NK-92 (cell line): Measurements from ENCODE around the gene CCDC152.
"Not testable (repeated sequence)": the region's sequence is repeated elsewhere in the genome, so short reads cannot be mapped to it uniquely, and the experiment has no call there.

Source experiments
- DNase-seq: peaks from one replicate; lab custom pipeline; 2025; ENCODE audit not compliant: unreplicated experiment; lab: John Stamatoyannopoulos, UW

The CCDC152 gene, protein sequence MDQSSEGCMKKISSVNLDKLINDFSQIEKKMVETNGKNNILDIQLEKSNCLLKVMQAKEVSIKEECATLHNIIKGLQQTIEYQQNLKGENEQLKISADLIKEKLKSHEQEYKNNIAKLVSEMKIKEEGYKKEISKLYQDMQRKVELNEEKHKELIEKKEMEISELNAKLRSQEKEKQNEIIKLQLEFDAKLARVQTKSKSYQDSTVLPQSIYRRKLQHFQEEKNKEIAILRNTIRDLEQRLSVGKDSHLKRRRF

DNA sequence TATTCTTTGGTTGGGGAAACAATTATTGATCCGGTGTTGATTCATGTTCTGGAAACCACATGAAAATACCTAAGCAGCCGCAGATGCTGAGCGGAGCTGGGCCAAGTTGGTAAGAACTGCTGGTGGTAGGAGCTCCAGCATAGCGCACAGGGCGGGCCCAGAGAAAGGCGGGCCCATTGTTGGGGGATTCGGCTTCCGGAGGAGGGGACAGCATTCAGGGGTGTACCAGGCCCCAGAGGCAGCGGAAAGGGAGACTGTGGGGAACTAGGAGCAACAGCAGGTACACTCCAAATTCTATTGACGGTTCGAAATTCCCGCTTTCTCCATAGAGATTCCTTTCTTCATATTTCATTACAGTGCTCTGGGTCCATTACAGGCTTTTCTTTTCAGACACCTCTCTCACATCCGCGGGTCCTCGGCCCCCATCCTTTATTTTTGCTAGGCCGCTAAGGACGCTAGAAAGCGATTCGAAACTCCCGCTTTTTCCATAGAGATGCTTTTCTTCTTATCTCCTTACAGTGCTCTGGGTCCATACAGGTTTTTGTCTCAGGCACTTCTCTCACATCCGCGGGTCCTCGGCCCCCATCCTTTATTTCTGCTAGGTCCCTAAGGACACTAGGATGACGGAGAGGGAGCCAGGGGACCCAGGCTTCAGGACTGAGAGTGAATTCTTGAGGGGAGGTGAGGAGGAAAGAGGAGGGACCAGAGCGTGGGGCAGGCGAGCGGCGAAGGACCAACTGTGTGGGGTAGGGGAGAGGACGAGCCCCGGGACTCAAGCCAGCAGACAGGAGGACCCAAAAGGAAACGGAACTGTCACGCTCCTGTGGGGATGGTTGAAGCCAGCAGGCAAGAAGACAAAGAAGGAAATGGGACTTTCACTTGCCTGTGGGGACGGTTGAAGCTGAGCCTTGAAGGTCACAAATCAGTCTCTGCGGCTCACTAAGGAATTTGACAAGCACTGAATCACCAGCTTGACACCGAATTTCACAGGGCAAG lies at the start of gene CCDC152:
Gene CCDC152, plus strand, starts transcription at position 213 of the 996 bp plus-strand sequence. CDS start 2,304 bp downstream, outside the sequence.
- no peak for DNase-seq

DNA sequence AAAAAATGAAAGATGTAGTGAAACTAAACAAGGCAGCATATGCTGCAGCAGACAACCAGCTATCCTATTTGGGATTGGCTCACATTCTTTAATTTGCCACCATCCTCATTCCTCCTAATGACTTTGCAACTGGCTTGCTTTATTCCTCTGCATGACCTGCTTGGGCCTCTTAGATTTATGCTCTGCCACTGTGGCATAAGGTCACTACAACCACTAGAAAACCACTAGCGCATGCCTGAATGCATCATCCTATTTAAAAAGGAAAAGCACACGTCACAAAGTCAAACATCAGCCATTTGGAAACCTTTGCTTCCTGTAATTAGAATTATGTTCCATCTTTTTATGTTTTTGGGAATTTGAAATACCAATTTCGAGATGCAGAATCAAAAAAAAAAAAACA lies 40.8 kb upstream of the CCDC152 start:
- DNase-seq, result no peak

DNA sequence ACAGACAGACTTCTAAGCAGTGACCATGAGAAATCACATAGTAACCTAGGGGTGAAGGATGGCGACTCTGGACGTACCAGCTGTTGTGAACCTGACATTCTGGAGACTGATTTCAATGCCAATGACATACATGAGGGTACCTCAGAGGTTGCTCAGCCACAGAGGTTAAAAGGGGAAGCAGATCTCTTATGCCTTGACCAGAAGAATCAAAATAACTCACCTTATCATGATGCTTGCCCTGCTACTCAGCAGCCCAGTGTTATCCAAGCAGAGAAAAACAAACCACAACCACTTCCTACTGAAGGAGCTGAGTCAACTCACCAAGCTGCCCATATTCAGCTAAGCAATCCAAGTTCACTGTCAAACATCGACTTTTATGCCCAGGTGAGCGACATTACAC lies 38.0 kb upstream of the CCDC152 start:
- no peak for DNase-seq

DNA sequence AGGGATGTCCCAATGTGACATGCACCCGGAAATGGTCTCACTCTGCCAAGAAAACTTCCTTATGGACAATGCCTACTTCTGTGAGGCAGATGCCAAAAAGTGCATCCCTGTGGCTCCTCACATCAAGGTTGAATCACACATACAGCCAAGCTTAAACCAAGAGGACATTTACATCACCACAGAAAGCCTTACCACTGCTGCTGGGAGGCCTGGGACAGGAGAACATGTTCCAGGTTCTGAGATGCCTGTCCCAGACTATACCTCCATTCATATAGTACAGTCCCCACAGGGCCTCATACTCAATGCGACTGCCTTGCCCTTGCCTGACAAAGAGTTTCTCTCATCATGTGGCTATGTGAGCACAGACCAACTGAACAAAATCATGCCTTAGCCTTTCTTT lies 37.6 kb upstream of the CCDC152 start:
- no peak for DNase-seq

DNA sequence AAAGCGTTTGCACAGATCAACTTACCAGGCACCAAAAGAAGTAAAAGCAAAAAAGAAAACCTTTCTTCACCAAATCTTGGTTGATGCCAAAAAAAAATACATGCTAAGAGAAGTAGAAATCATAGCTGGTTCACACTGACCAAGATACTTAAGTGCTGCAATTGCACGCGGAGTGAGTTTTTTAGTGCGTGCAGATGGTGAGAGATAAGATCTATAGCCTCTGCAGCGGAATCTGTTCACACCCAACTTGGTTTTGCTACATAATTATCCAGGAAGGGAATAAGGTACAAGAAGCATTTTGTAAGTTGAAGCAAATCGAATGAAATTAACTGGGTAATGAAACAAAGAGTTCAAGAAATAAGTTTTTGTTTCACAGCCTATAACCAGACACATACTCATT lies 36.4 kb upstream of the CCDC152 start:
- no peak for DNase-seq

DNA sequence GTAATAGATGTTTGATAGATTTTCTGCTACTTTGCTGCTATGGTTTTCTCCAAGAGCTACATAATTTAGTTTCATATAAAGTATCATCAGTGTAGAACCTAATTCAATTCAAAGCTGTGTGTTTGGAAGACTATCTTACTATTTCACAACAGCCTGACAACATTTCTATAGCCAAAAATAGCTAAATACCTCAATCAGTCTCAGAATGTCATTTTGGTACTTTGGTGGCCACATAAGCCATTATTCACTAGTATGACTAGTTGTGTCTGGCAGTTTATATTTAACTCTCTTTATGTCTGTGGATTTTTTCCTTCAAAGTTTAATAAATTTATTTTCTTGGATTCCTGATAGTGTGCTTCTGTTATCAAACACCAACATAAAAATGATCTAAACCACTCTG lies 35.1 kb upstream of the CCDC152 start:
- no peak for DNase-seq

DNA sequence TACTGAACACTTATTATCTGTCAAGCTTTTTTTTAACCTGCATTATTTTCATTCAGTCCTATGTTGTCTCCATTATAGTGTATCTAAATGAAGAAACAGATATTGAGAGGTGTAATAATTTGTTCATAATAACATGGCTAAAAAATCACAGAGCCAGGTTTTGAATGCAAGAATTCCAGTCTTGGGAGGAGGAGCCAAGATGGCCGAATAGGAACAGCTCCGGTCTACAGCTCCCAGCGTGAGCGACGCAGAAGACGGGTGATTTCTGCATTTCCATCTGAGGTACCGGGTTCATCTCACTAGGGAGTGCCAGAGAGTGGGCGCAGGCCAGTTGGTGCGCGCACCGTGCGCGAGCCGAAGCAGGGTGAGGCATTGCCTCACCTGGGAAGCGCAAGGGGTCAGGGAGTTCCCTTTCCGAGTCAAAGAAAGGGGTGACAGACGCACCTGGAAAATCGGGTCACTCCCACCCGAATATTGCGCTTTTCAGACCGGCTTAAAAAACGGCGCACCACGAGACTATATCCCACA lies 22.0 kb upstream of the CCDC152 start:
- not testable (repeated sequence) for DNase-seq

DNA sequence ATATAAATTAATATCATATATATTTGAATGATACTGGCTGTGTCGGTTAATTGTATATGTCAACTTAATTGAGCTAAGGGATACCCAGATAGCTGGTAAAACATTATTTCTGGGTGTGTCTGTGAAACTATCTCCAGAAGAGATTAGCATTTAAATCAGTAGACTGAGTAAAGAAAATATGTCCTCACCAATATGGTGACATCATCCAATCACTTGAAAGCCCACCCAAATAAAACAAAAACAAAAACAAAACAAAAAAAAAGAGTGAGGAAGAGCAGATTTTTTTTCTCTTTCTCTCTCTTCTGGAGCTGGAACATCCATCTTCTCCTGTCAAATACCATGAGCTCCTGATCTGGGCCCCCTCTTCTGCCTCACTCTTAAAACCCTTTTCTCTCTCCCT lies 15.7 kb upstream of the CCDC152 start:
- no peak for DNase-seq

DNA sequence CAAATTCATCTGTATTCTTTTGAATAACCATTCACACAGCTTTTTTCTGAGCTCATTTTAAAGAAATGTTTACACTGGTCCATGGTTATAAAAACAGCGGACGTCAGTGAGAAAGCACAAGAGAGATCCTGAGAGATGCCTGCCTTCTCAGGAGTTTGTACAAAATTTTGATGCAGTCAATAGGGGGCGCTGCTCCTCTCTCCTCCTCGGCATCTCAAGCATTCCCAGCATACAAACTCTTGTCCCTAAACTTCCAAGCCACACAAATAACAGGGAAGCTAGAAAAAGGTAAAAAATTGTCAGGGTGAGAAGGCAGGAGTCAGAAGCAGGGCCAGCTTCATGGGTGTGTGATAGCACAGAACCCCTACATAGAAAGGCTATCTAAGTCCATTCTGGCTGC lies 11.2 kb upstream of the CCDC152 start:
- DNase-seq, result no peak

DNA sequence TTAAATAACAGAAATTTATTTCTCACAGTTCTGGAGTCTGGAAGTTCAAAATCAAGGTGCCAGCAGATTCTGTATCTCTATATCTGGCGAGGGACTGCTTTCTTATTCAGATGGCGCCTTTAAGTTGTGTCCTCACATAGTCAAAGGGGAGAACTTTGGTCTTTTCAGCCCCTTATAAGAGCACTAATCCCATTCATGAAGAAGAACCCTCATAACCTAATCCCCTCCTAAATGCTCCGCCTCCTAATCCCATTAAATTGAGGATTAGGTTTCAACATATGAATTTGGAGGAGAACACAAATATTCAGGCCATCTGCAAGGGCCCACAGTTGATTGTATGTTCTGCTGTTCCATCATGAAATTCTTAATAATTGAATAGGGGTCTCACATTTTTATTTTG lies 10.8 kb upstream of the CCDC152 start:
- DNase-seq, result no peak

DNA sequence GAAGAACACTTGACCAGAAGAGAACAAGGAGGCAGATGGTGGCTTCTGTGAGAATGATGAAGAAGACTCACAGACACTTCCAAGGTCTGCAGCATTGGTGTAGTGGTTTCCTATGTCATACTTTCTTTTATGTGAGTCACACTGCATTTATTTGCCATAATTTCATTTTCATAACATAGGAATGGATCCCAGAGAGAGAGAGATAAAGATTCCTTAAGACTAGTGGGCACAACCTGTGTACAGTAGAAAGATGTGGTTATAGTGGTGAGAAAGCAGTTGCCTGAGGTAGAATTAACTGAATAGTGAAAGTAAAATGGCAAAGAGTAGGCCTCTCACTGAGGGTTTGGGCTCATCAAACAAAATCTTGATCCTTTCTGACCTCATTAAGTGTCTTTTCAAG lies 7.6 kb upstream of the CCDC152 start:
- no peak for DNase-seq

DNA sequence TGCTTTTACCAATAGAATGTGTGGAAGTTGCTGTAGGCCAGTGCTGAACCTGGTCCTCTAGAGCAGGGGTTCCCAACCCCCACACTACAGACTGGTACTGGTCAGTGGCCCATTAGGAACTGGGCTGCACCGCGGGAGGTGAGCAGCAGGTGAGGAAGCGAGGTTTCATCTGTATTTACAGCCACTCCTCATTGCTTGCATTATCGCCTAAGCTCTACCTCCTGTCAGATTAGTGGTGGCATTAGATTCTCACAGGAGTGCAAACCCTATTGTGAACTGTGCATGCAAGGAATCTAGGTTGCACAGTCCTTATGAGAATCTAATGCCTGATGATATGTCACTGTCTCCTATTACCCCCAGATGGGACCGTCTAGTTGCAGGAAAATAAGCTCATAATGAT lies 6.1 kb upstream of the CCDC152 start:
- no peak for DNase-seq

DNA sequence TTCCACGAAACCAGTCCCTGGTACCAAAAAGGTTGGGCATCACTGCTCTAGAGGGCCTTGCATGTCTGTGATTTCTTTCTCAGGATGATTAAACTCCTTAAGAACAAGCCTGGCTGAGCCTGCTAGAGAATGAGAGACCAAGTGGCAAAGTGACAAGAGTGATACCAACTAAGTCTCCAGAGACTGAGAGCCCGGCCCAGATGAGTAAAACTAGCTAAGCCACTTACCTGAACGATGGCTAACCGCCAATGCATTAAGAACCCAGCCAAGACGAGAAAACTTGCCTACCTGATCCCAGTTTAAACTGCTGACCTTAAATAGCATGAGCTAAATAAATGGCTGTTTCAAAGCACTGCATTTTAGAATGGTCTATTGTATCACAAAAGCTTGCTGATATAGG lies 5.6 kb upstream of the CCDC152 start:
- no peak for DNase-seq

DNA sequence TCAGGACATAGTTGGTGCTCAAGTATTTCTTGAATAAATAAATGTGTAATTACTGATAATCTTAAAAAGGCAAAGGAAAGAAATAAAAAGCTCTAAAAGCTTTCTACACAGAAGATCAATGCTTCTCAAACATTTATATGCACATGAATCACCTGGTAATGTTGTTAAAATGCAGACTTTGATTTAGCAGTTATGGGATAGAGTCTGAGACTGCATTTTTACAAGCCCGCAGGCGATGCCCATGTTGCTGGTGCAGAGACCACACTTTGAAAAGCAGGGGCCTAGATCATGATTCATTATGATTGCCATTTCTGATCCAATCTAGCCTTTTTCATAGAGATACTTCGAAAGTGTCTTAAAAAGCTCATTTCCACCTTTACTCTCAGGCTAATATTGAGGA lies 3.5 kb upstream of the CCDC152 start:
- DNase-seq, result no peak

DNA sequence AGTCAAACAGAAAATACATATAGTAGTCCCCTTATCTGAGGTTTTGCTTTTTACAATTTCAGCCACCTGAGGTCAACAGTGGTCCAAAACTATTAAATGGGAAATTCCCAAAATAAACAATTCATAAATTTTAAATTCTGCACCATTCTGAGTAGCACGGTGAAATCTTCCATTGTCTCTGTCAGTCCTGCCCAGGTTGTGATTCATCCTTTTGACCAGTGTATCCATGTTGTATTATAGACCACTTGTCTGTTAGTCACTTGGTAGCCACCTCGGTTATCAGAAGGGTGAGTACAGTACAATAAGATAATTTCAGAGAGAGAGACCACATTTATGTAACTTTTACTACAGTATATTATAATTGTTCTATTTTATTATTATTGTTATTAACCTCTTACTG lies 2.8 kb downstream of the CCDC152 start:
- DNase-seq, result no peak

DNA sequence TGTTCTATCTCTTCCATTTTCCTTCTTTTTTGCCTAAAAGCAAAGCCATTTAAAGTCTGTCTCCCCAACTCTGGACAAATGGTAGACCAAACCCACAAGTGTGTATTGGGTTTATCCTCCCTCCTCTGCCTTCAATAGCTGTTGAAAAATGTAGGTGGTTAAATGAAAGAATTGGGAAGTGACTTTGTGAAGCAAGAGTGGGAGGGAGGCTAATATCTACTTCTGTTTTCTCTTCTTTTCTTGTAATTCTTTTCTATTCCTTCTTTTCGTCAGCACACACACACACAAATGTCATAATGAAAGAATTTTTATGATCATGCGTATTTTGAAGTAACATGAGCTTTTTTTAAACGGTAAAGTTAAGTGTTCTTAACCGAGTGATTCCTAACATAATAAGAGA lies 3.8 kb downstream of the CCDC152 start:
- no peak for DNase-seq

DNA sequence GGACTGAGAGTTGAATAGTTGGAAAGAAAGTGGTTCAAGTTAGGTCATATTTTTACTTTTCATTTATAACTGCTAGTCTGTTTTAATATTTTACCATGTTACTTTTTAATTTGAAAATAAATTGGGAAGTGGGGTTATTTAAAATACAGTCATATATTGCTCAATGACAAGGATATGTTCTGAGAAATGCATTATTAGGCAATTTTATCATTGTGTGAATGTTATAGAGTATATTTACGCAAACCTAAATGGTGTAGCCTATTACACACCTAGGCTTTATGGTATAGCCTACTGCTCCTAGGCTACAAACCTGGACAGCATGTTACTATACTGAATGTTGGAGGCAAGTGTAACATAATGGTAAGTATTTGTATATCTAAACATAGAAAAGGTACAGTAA lies 5.2 kb downstream of the CCDC152 start:
- DNase-seq, result no peak

DNA sequence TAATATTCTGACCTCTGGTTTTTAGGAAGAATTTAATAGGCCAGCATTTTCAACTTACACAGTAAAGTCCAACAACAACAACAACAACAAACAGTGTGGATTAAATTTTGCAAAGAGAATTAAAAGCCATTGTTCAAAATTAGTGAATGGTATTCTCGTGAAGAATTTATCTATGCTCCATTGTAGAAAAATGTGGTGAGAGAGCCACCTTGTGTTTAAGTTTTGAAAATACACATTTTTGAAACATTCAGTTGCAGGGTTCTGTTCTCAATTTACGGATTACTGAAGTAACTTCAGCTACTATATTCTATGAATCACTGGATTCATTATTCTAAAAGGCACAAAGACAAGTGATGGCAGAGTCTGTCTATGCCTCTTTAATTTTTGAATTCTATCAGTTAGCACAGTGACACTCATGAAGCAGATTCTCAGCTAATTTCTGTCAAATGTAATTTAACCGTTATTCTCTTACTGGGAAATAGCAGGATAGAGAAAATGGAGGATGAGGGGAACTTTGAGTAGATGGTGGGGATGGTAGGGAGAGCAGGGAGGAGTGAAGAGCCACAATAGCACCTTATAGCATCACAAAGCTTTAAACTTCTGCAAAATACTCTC lies 11.0 kb downstream of the CCDC152 start:
- no peak for DNase-seq

DNA sequence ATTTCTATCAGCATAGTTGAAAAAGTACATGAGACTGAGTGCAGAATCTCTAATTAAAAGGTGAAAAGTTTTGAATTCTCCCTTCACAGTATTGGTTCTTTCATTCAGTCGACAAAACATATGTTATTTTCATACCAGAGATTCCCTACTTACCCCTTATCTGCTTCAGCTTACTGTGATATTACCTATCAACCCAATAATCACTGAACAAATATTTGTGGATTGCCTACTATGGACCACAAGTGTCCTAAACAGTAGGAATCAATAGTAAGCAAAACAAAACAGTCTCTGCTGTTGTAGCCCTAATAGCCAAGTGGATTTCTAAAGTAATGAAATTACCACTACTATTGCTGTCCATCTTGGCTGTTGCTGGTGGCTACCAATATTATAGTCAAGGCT lies 11.5 kb downstream of the CCDC152 start:
- no peak for DNase-seq

DNA sequence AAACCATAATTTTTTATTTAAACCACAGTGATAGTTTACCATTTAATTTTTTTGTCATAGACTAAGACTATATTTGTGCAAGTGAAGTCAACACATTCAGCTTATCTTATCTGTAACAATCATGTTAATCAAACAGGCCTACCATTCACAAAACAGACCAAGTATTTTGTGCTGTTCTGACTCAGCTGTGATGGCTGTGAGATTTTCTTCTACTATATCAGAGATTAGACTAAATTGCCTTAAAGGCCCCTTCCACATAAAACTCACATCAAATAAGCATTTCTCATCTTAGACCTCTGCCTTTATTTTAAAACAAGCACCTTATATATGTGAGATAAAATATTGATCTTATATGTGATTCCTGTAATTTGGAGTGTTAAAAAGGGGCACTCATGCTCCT lies 13.4 kb downstream of the CCDC152 start:
- no peak for DNase-seq

DNA sequence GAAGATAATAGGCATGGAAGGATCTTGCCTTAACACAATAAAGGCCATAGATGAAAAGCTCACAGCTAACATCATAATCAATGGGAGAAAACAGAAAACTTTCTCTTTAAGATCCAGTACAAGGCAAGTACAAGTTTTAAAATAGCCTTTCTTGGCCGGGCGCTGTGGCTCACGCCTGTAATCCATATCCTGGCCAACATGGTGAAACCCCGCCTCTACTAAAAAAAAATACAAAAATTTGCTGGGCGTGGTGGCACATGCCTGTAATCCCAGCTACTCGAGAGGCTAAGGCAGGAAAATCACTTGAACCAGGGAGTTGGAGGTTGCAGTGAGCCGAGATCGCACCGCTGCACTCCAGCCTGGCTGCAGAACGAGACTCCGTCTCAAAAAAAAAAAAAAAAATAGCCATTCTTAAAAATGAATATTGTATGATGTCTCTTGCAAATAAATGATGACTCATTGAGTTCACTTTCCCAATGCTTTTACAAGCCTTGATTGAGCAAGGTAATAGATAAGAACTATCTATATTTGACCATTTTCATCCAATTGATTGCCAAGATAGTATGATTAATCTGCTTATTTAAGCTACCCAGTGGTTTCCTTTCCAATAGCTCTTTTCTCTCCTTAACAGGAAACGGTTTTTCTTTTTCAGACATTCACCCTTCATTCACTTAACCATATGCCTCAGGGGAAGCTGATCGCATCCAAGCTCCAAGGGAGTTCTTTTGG lies 15.8 kb downstream of the CCDC152 start:
- no peak for DNase-seq
